Tibial nerve (tissue), 4 donors: ENCODE results near the gene GUCY1A1. TPM values are rescaled to one million over a fixed set of nuclear protein-coding genes. Genes with fewer than 3 reads are reported as not detected.

Source experiments
- DNase-seq, 2 donors: peaks; one replicate each; pipeline ENCODE4 v3.0.0-alpha.2; 2019; ENCODE audit warnings: low spot score in 2 of 2
- H3K27ac ChIP-seq, 4 donors: fragments of 200-600 bp; sonication (generic) in 3 of 4; one replicate each; pipeline ENCODE4 v1.5.1; 2017 to 2019; ENCODE audit warnings: mild to moderate bottlenecking in 1 of 4
- H3K27me3 ChIP-seq, 2 donors: fragments of 200-600 bp; sonication (generic) in 1 of 2; one replicate each; pipeline versions ENCODE4 v1.5.1 to v1.6.0; 2017 to 2019
- H3K36me3 ChIP-seq, 3 donors: fragments of 200-600 bp; sonication (generic); one replicate each; pipeline ENCODE4 v1.5.1; 2018 to 2019
- H3K4me1 ChIP-seq, 4 donors: fragments of 200-600 bp; sonication (generic) in 3 of 4; one replicate each; pipeline ENCODE4 v1.5.1; 2017 to 2019
- H3K4me3 ChIP-seq, 4 donors: fragments of 200-600 bp; sonication (generic) in 3 of 4; one replicate each; pipeline ENCODE4 v1.5.1; 2017 to 2019; ENCODE audit warnings: mild to moderate bottlenecking in 1 of 4, moderate library complexity in 1 of 4
- H3K9me3 ChIP-seq, 4 donors: fragments of 200-600 bp; sonication (generic) in 3 of 4; one replicate each; pipeline ENCODE4 v1.5.1; 2017 to 2019
- EP300 ChIP-seq, 2 donors: sonication (generic); formaldehyde crosslinking; IDR thresholded peaks; one replicate each; pipeline ENCODE4 v1.6.1; 2017; ENCODE audit warnings: antibody characterized with exemption in 2 of 2, mild to moderate bottlenecking in 1 of 2
- POLR2A ChIP-seq, 2 donors: fragments of 450-650 bp; IDR thresholded peaks; one replicate each; pipeline ENCODE4 v1.6.1; 2017; ENCODE audit warnings: antibody characterized with exemption in 2 of 2, mild to moderate bottlenecking in 2 of 2, moderate library complexity in 2 of 2
- WGBS, 2 donors: methylation state at CpG; one replicate each; pipeline ENCODE4 v1.1.5; 2018; 5-methylcytosine and 5-hydroxymethylcytosine counted together
- total RNA-seq, 4 donors: library from RNA; depleted of rRNA; stranded (reverse); fragments of >200 nt; gene quantifications; one replicate each; pipeline ENCODE4 v1.1.0, GENCODE V29; 2016
- TF ChIP-seq, protein P1 (sequence below), 5 experiments: fragments of 200-600 bp in 3 of 5; fragments of 450-650 bp in 2 of 5; sonication (generic) in 3 of 5; IDR thresholded peaks; one replicate each; pipeline ENCODE4 v1.5.1; 2016 to 2019; ENCODE audit warnings: antibody characterized with exemption in 5 of 5, mild to moderate bottlenecking in 3 of 5, moderate library complexity in 2 of 5

The GUCY1A1 gene
- total RNA-seq, 4 donors from 2014 or later: 6.7 to 20.3 (median 9.3) TPM

- Histone ChIP-seq H3K4me3 (no peak overlapping the region), H3K27ac (no peak overlapping the region), H3K4me1 (no peaks in the 10 kb centered on the region), H3K36me3 (no peaks in the 10 kb centered on the region), H3K9me3 (no peaks in the 10 kb centered on the region), H3K27me3 (no peaks in the 10 kb centered on the region)
- no peak for DNase-seq
- TF ChIP-seq EP300 (IDR thresholded peaks at IDR 0.05) (no peak), POLR2A (IDR thresholded peaks at IDR 0.05) (no peak)
- TF ChIP-seq, protein P1, sequence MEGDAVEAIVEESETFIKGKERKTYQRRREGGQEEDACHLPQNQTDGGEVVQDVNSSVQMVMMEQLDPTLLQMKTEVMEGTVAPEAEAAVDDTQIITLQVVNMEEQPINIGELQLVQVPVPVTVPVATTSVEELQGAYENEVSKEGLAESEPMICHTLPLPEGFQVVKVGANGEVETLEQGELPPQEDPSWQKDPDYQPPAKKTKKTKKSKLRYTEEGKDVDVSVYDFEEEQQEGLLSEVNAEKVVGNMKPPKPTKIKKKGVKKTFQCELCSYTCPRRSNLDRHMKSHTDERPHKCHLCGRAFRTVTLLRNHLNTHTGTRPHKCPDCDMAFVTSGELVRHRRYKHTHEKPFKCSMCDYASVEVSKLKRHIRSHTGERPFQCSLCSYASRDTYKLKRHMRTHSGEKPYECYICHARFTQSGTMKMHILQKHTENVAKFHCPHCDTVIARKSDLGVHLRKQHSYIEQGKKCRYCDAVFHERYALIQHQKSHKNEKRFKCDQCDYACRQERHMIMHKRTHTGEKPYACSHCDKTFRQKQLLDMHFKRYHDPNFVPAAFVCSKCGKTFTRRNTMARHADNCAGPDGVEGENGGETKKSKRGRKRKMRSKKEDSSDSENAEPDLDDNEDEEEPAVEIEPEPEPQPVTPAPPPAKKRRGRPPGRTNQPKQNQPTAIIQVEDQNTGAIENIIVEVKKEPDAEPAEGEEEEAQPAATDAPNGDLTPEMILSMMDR (IDR thresholded peaks at IDR 0.05): no peak
These were observed 13.6 kb upstream of the GUCY1A1 start for GRCh38 chr4:155653052-155653451.

DNA sequence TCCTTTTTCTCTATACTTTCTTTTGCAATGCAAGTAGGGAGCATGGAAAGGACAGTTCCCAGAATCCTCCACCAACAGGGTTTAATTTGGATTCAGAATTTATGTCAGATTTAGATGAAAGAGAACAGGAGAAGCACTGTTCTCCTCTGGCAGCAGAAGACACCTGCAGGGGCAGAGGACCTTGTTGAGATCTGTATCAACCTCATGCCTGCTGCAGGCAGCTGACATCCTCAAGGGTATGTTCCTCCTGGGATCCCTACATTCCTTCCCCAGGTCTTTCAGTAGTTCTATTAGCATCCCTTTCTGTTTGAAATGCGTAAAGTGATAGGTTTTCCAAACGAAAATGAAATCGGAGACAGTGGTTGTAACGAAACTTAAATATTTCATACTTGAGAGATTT is 10.6 kb upstream of the GUCY1A1 start:
- Histone ChIP-seq H3K9me3 (no peaks in the 10 kb centered on the region), H3K4me1 (no peaks in the 10 kb centered on the region), H3K27me3 (no peaks in the 10 kb centered on the region), H3K27ac (no peak overlapping the region), H3K36me3 (no peaks in the 10 kb centered on the region), H3K4me3 (no peak overlapping the region)
- WGBS, 2 donors: 57 to 83% methylated on average over 4 of the region's 4 CpGs
- no peak for DNase-seq
- no peak for TF ChIP-seq EP300 (IDR thresholded peaks at IDR 0.05)
- TF ChIP-seq, protein P1 (IDR thresholded peaks at IDR 0.05): no peak
- no peak for TF ChIP-seq POLR2A (IDR thresholded peaks at IDR 0.05)

- no peak for DNase-seq
- no peaks in the 10 kb centered on the region for H3K36me3 ChIP-seq
- TF ChIP-seq, protein P1 (IDR thresholded peaks at IDR 0.05): no peak
- no peak for TF ChIP-seq POLR2A (IDR thresholded peaks at IDR 0.05)
- no peak for TF ChIP-seq EP300 (IDR thresholded peaks at IDR 0.05)
- H3K4me1 ChIP-seq: no peaks in the 10 kb centered on the region
- H3K27ac ChIP-seq: no peak overlapping the region
- no peaks in the 10 kb centered on the region for H3K27me3 ChIP-seq
- H3K9me3 ChIP-seq: no peaks in the 10 kb centered on the region
- no peak overlapping the region for H3K4me3 ChIP-seq
These were observed 9.5 kb upstream of the GUCY1A1 start for GRCh38 chr4:155657169-155657568.

DNA sequence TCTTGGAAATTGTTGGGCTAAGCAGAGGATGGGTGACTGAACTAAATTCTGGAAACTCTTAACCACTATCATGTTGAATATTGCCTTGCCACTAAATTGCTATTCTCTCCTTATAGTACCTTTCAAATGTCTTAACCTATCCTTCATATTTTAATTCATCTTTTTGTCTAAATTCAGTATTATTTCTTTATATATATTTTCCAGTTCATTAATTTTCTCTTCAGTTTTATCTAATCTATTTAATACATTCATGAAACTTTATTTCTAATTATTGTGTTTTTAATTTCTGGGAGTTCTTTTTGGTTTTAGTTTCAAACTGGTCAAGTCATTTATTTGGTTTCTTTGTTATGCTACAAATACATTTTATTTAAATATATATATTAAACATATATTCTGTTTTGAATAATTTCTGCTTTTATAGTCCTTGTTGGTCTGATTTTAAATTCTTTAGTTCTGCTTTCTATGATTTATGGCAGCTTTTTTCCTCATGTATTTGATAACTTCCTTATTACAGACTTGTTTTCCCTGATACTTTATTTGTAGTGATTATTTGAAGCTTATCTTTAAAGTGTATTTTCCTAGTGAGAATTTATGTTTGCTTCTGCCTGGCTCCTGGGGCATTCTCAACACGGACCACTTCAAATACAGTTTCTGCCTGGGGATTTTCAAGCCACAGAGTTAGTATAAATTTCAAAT is 8.5 kb upstream of the GUCY1A1 start:
- no peaks in the 10 kb centered on the region for H3K9me3 ChIP-seq
- H3K4me3 ChIP-seq: no peak overlapping the region
- 55 to 65% methylated on average over 1 of the region's 1 CpG for WGBS, 2 donors
- no peak for TF ChIP-seq EP300 (IDR thresholded peaks at IDR 0.05)
- TF ChIP-seq, protein P1 (IDR thresholded peaks at IDR 0.05): no peak
- no peak for TF ChIP-seq POLR2A (IDR thresholded peaks at IDR 0.05)
- no peaks in the 10 kb centered on the region for H3K36me3 ChIP-seq
- H3K27me3 ChIP-seq: no peaks in the 10 kb centered on the region
- no peak overlapping the region for H3K27ac ChIP-seq
- DNase-seq: no peak
- H3K4me1 ChIP-seq: no peaks in the 10 kb centered on the region

- Histone ChIP-seq H3K4me3 (no peak overlapping the region), H3K36me3 (no peaks in the 10 kb centered on the region), H3K27me3 (no peaks in the 10 kb centered on the region), H3K27ac (no peak overlapping the region), H3K9me3 (no peaks in the 10 kb centered on the region), H3K4me1 (no peaks in the 10 kb centered on the region)
- no peak for DNase-seq
- 74 to 87% methylated on average over 1 of the region's 1 CpG for WGBS, 2 donors
- TF ChIP-seq, protein P1 (IDR thresholded peaks at IDR 0.05): no peak
- TF ChIP-seq POLR2A (IDR thresholded peaks at IDR 0.05) (no peak), EP300 (IDR thresholded peaks at IDR 0.05) (no peak)
These were observed 8.0 kb upstream of the GUCY1A1 start for GRCh38 chr4:155658681-155659064.
